Measurements from ENCODE around the gene TRPM3.

The TRPM3 gene

GRCh38 chr9:70540016-70540415 is 581.4 kb downstream of the TRPM3 start:
- no peaks in the 10 kb centered on the region for H3K9me3 ChIP-seq (ENCODE audit: insufficient read depth, low read depth, low read length)
- no peak overlapping the region for H3K23ac ChIP-seq (ENCODE audit: low read length)
- no peaks in the 10 kb centered on the region for H3K79me2 ChIP-seq (ENCODE audit: control insufficient read depth, insufficient read depth, low read length, poor library complexity)
- no peaks in the 10 kb centered on the region for H3K36me3 ChIP-seq (ENCODE audit: control insufficient read depth in 1 of 2, insufficient read depth in 2 of 2, low read length in 2 of 2)
- no peak overlapping the region for H2AK5ac ChIP-seq (ENCODE audit: low read length)
- H3K27me3 ChIP-seq (ENCODE audit: insufficient read depth, low read length): no peaks in the 10 kb centered on the region
- H3K4me3 ChIP-seq (ENCODE audit: low read depth, low read length): no peak overlapping the region
- H2BK120ac ChIP-seq (ENCODE audit: insufficient read depth, low read length, poor library complexity): no peak overlapping the region
- no peak overlapping the region for H3K27ac ChIP-seq (ENCODE audit: low read depth, low read length)
- no peak overlapping the region for H4K8ac ChIP-seq (ENCODE audit: low read depth, low read length)
- no peaks in the 10 kb centered on the region for H3K79me1 ChIP-seq (ENCODE audit: low read length)
- H2BK5ac ChIP-seq (ENCODE audit: low read depth, low read length, poor library complexity): no peak overlapping the region
- no peak overlapping the region for H4K12ac ChIP-seq (ENCODE audit: low read depth, low read length)
- no peak overlapping the region for H2BK12ac ChIP-seq (ENCODE audit: low read length)
- no peak overlapping the region for H2AFZ ChIP-seq (ENCODE audit: insufficient read depth, low read length, poor library complexity)
- H3K4ac ChIP-seq (ENCODE audit: low read depth, low read length): no peak overlapping the region
- no CpG with 5 or more reads among the region's 5 CpGs for WGBS (ENCODE audit: extremely low coverage, insufficient coverage, insufficient read length)
- H3K14ac ChIP-seq (ENCODE audit: low read length): no peak overlapping the region
- H3K4me1 ChIP-seq (ENCODE audit: control insufficient read depth in 1 of 2, insufficient read depth in 2 of 2, low read length in 2 of 2): no peaks in the 10 kb centered on the region
- H4K91ac ChIP-seq (ENCODE audit: low read depth, low read length): no peak overlapping the region
- no peak for DNase-seq
- no peak overlapping the region for H3K9ac ChIP-seq (ENCODE audit: low read length)
- H3K4me2 ChIP-seq (ENCODE audit: low read length): no peak overlapping the region
- no peak overlapping the region for H3K18ac ChIP-seq (ENCODE audit: low read length)

GRCh38 chr9:70539526-70539925 is 581.9 kb downstream of the TRPM3 start:
- DNase-seq: no peak
- Histone ChIP-seq H4K8ac (ENCODE audit: low read depth, low read length) (no peak overlapping the region), H3K9ac (ENCODE audit: low read length) (no peak overlapping the region), H3K79me2 (ENCODE audit: control insufficient read depth, insufficient read depth, low read length, poor library complexity) (no peaks in the 10 kb centered on the region), H2AK5ac (ENCODE audit: low read length) (no peak overlapping the region), H3K36me3 (ENCODE audit: control insufficient read depth in 1 of 2, insufficient read depth in 2 of 2, low read length in 2 of 2) (no peaks in the 10 kb centered on the region), H3K18ac (ENCODE audit: low read length) (no peak overlapping the region), H4K12ac (ENCODE audit: low read depth, low read length) (no peak overlapping the region), H2BK5ac (ENCODE audit: low read depth, low read length, poor library complexity) (no peak overlapping the region), H3K79me1 (ENCODE audit: low read length) (no peaks in the 10 kb centered on the region), H3K4me1 (ENCODE audit: control insufficient read depth in 1 of 2, insufficient read depth in 2 of 2, low read length in 2 of 2) (no peaks in the 10 kb centered on the region), H3K27me3 (ENCODE audit: insufficient read depth, low read length) (no peaks in the 10 kb centered on the region), H3K9me3 (ENCODE audit: insufficient read depth, low read depth, low read length) (no peaks in the 10 kb centered on the region), H3K4me3 (ENCODE audit: low read depth, low read length) (no peak overlapping the region), H3K23ac (ENCODE audit: low read length) (no peak overlapping the region), H4K91ac (ENCODE audit: low read depth, low read length) (no peak overlapping the region), H3K4ac (ENCODE audit: low read depth, low read length) (no peak overlapping the region), H2AFZ (ENCODE audit: insufficient read depth, low read length, poor library complexity) (no peak overlapping the region), H3K4me2 (ENCODE audit: low read length) (no peak overlapping the region), H3K14ac (ENCODE audit: low read length) (no peak overlapping the region), H2BK12ac (ENCODE audit: low read length) (no peak overlapping the region), H2BK120ac (ENCODE audit: insufficient read depth, low read length, poor library complexity) (no peak overlapping the region), H3K27ac (ENCODE audit: low read depth, low read length) (no peak overlapping the region)
- WGBS (ENCODE audit: extremely low coverage, insufficient coverage, insufficient read length): no CpG with 5 or more reads among the region's 1 CpG

- Histone ChIP-seq H3K79me1 (ENCODE audit: low read length) (no peaks in the 10 kb centered on the region), H3K18ac (ENCODE audit: low read length) (no peak overlapping the region), H3K9me3 (ENCODE audit: insufficient read depth, low read depth, low read length) (no peaks in the 10 kb centered on the region), H3K9ac (ENCODE audit: low read length) (no peak overlapping the region), H3K4me3 (ENCODE audit: low read depth, low read length) (no peak overlapping the region), H4K8ac (ENCODE audit: low read depth, low read length) (no peak overlapping the region), H3K4me1 (ENCODE audit: control insufficient read depth in 1 of 2, insufficient read depth in 2 of 2, low read length in 2 of 2) (no peaks in the 10 kb centered on the region), H3K4me2 (ENCODE audit: low read length) (no peak overlapping the region), H2BK120ac (ENCODE audit: insufficient read depth, low read length, poor library complexity) (no peak overlapping the region), H3K27ac (ENCODE audit: low read depth, low read length) (no peak overlapping the region), H3K79me2 (ENCODE audit: control insufficient read depth, insufficient read depth, low read length, poor library complexity) (no peaks in the 10 kb centered on the region), H2BK5ac (ENCODE audit: low read depth, low read length, poor library complexity) (no peak overlapping the region), H2BK12ac (ENCODE audit: low read length) (no peak overlapping the region), H4K12ac (ENCODE audit: low read depth, low read length) (no peak overlapping the region), H4K91ac (ENCODE audit: low read depth, low read length) (no peak overlapping the region), H2AFZ (ENCODE audit: insufficient read depth, low read length, poor library complexity) (no peak overlapping the region), H3K36me3 (ENCODE audit: control insufficient read depth in 1 of 2, insufficient read depth in 2 of 2, low read length in 2 of 2) (no peaks in the 10 kb centered on the region), H2AK5ac (ENCODE audit: low read length) (no peak overlapping the region), H3K27me3 (ENCODE audit: insufficient read depth, low read length) (no peaks in the 10 kb centered on the region), H3K4ac (ENCODE audit: low read depth, low read length) (no peak overlapping the region), H3K14ac (ENCODE audit: low read length) (no peak overlapping the region), H3K23ac (ENCODE audit: low read length) (no peak overlapping the region)
- DNase-seq: no peak
- no CpG with 5 or more reads among the region's 1 CpG for WGBS (ENCODE audit: extremely low coverage, insufficient coverage, insufficient read length)
Observed at GRCh38 chr9:70539001-70539400, 582.4 kb downstream of the TRPM3 start.

- no peaks in the 10 kb centered on the region for H3K36me3 ChIP-seq (ENCODE audit: control insufficient read depth in 1 of 2, insufficient read depth in 2 of 2, low read length in 2 of 2)
- H3K79me1 ChIP-seq (ENCODE audit: low read length): no peaks in the 10 kb centered on the region
- DNase-seq: no peak
- H2AFZ ChIP-seq (ENCODE audit: insufficient read depth, low read length, poor library complexity): no peak overlapping the region
- H2BK5ac ChIP-seq (ENCODE audit: low read depth, low read length, poor library complexity): no peak overlapping the region
- H3K18ac ChIP-seq (ENCODE audit: low read length): no peak overlapping the region
- no peak overlapping the region for H2BK12ac ChIP-seq (ENCODE audit: low read length)
- H3K4ac ChIP-seq (ENCODE audit: low read depth, low read length): no peak overlapping the region
- no peaks in the 10 kb centered on the region for H3K9me3 ChIP-seq (ENCODE audit: insufficient read depth, low read depth, low read length)
- WGBS (ENCODE audit: extremely low coverage, insufficient coverage, insufficient read length): no CpG with 5 or more reads among the region's 21 CpGs
- peak overlapping the region; percentile 9 for H3K9ac ChIP-seq (ENCODE audit: low read length)
- no peaks in the 10 kb centered on the region for H3K79me2 ChIP-seq (ENCODE audit: control insufficient read depth, insufficient read depth, low read length, poor library complexity)
- no peak overlapping the region for H3K23ac ChIP-seq (ENCODE audit: low read length)
- H4K91ac ChIP-seq (ENCODE audit: low read depth, low read length): no peak overlapping the region
- H4K8ac ChIP-seq (ENCODE audit: low read depth, low read length): no peak overlapping the region
- no peak overlapping the region for H4K12ac ChIP-seq (ENCODE audit: low read depth, low read length)
- no peak overlapping the region for H3K27ac ChIP-seq (ENCODE audit: low read depth, low read length)
- H2AK5ac ChIP-seq (ENCODE audit: low read length): no peak overlapping the region
- no peak overlapping the region for H3K4me3 ChIP-seq (ENCODE audit: low read depth, low read length)
- no peaks in the 10 kb centered on the region for H3K27me3 ChIP-seq (ENCODE audit: insufficient read depth, low read length)
- H2BK120ac ChIP-seq (ENCODE audit: insufficient read depth, low read length, poor library complexity): no peak overlapping the region
- no peak overlapping the region for H3K4me2 ChIP-seq (ENCODE audit: low read length)
- no peak overlapping the region for H3K14ac ChIP-seq (ENCODE audit: low read length)
- H3K4me1 ChIP-seq (ENCODE audit: control insufficient read depth in 1 of 2, insufficient read depth in 2 of 2, low read length in 2 of 2): no peaks in the 10 kb centered on the region
Observed at GRCh38 chr9:70537084-70537483, 584.3 kb downstream of the TRPM3 start.
